NCI-H345 treated with DMSO at 0.1 percent for 48 hours (cell line): ENCODE data around the gene CADM1.

Source experiments
- DNase-seq: peaks from one replicate; lab custom pipeline; 2025; ENCODE audit not compliant: unreplicated experiment; lab: John Stamatoyannopoulos, UW

The CADM1 gene

GRCh38 chr11:115447273-115447864 is 56.8 kb downstream of the CADM1 start:
- no peak for DNase-seq

- no peak for DNase-seq
Measured at GRCh38 chr11:115446214-115446613, 58.0 kb downstream of the CADM1 start.

- DNase-seq = no peak
Measured at GRCh38 chr11:115444542-115444941, 59.7 kb downstream of the CADM1 start.

- DNase-seq = no peak
Measured at GRCh38 chr11:115439969-115440540, 64.2 kb downstream of the CADM1 start.

GRCh38 chr11:115439385-115439784 is 64.8 kb downstream of the CADM1 start:
- DNase-seq = no peak

- no peak for DNase-seq
Measured at GRCh38 chr11:115437902-115438575, 66.2 kb downstream of the CADM1 start.

- no peak for DNase-seq
Measured at GRCh38 chr11:115430345-115430744, 73.9 kb downstream of the CADM1 start.

- no peak for DNase-seq
Measured at GRCh38 chr11:115428306-115428705, 75.9 kb downstream of the CADM1 start.

- no peak for DNase-seq
Measured at GRCh38 chr11:115425816-115426215, 78.4 kb downstream of the CADM1 start.

- DNase-seq = no peak
Measured at GRCh38 chr11:115425250-115425649, 79.0 kb downstream of the CADM1 start.

- DNase-seq = no peak
Measured at GRCh38 chr11:115423728-115424459, 80.3 kb downstream of the CADM1 start.

- DNase-seq = no peak
Measured at GRCh38 chr11:115421992-115422689, 82.1 kb downstream of the CADM1 start.

- DNase-seq = no peak
Measured at GRCh38 chr11:115421352-115421991, 82.7 kb downstream of the CADM1 start.

GRCh38 chr11:115420505-115420904 is 83.7 kb downstream of the CADM1 start:
- DNase-seq = peak; percentile 72

GRCh38 chr11:115418626-115419025 is 85.6 kb downstream of the CADM1 start:
- DNase-seq = no peak

- no peak for DNase-seq
Measured at GRCh38 chr11:115418081-115418480, 86.1 kb downstream of the CADM1 start.

GRCh38 chr11:115411120-115411519 is 93.1 kb downstream of the CADM1 start:
- DNase-seq = no peak

- DNase-seq = peak; percentile 95
Measured at GRCh38 chr11:115409691-115410220, 94.5 kb downstream of the CADM1 start.

GRCh38 chr11:115409116-115409670 is 95.0 kb downstream of the CADM1 start:
- no peak for DNase-seq
